GM13976 (cell line): ENCODE data around the gene DTL.

Source experiments
- DNase-seq: peaks from one replicate; pipeline ENCODE4 v3.0.0; 2012; ENCODE audit warnings: low spot score
- in situ Hi-C: fragments of 300-500 bp; cut with MboI; formaldehyde crosslinking; loops from one replicate; pipeline ENCODE4 v1.12.0; 2022; ENCODE audit warnings: low sequenced_read_pairs, mixed read lengths, inconsistent platforms; ENCODE audit not compliant: unreplicated experiment
- TF ChIP-seq, protein P1 (sequence below): IDR thresholded peaks from 2 replicates; pipeline ENCODE4 v1.5.1; 2012; ENCODE audit warnings: borderline replicate concordance, mild to moderate bottlenecking; ENCODE audit not compliant: insufficient read depth; ENCODE audit errors: extremely low read depth, missing control alignments, control extremely low read depth

The DTL gene

DNA sequence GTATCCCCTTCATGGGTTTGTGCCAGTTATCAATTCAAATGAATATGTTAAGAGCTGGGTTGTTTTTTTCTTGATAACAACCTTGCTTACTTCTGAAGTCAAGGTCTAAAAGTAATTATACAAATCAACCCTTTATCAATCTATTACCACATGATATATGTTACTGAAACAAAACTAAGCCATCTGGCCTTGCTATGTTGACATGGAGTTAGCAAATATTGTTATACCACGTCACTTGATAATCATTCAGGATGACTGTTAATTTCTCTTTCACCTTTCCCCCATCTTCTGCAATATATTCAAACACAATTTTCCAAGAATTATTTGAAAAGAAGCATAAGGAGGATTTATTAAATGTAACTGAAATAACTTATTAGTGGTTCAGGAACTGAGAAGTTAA is 72.6 kb downstream of the DTL start:
- in situ Hi-C loops: no loop called here
- no peak for DNase-seq
- TF ChIP-seq, protein P1, sequence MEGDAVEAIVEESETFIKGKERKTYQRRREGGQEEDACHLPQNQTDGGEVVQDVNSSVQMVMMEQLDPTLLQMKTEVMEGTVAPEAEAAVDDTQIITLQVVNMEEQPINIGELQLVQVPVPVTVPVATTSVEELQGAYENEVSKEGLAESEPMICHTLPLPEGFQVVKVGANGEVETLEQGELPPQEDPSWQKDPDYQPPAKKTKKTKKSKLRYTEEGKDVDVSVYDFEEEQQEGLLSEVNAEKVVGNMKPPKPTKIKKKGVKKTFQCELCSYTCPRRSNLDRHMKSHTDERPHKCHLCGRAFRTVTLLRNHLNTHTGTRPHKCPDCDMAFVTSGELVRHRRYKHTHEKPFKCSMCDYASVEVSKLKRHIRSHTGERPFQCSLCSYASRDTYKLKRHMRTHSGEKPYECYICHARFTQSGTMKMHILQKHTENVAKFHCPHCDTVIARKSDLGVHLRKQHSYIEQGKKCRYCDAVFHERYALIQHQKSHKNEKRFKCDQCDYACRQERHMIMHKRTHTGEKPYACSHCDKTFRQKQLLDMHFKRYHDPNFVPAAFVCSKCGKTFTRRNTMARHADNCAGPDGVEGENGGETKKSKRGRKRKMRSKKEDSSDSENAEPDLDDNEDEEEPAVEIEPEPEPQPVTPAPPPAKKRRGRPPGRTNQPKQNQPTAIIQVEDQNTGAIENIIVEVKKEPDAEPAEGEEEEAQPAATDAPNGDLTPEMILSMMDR: no peak

DNA sequence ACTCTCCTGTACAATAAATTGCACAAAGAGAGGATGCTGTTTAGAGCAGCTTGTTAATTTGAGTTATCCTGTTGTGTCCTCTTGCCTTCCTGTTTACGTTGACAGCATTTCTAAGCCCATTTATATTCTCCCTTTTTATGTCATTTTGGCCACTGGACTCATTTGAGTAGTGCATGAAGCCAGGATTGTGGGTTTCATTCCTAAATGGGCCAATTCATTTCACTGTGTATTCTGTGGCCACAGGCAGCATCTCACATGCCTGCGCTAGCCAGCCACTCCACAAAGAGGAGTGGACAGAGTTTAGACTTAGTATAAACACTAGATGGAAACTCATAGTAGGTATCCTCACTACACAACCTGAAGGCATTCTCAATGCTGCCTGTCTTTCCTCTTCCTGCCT is 73.4 kb downstream of the DTL start:
- no peak for DNase-seq
- TF ChIP-seq, protein P1: no peak
- in situ Hi-C loops: no loop called here

DNA sequence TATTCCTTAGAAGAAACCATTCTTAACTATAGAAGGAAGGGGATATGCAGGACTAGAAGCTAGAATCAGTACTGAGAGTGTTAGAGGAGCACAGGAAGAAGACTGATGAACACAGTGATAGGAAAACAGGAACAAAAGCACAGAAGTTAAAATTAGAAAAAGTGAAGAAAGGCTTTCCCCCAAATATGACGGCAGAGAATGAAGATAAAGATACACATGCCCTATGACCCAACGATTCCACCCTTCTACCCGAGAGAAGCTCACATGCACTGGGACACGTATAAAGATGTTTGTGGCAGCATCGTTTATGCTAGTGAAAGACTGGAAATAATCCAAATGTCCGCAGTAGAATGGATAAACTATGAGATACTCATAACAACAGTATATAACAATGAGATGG is 74.2 kb downstream of the DTL start:
- in situ Hi-C loops: no loop called here
- no peak for DNase-seq
- TF ChIP-seq, protein P1: no peak

DNA sequence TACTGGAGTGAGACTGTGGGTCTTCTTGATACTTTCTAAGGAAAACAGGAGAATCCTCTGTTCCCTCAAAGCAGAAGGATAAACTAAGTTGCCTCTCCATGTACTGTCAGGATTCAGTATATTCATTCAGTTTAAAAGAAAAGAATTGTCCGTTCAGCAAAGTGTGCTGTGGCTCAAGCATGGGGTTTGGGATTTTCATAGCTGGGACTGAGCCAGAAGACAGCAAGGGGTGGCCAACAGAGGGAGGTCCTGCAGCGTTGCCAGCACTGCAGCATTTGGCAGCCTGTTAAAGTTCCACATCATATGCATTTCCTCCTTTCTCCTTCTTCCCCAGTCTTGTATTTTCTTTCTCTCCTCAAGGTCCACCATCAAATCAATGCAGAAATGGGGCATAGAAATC is 75.1 kb downstream of the DTL start:
- TF ChIP-seq, protein P1: no peak
- no peak for DNase-seq
- in situ Hi-C loops: no loop called here

DNA sequence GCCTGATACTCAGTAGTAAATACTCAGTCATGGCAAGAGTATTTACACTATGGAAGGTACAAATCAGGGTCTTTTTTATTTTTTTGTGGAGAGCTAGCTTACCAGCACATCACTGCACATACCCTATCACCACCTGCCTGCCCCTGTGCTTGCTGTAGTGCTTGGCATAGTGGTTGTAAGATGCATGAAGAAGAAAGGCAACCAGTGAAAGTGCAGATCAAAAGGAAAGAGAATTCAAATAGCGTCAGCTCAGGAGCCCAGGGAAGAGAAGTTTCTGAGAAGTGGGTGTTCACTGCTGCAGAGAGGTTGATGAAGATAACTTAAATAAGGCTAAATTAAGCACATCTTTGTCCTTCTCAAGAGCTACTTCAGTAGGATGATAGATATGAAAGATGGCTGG is 76.0 kb downstream of the DTL start:
- no peak for DNase-seq
- in situ Hi-C loops: no loop called here
- TF ChIP-seq, protein P1: no peak

DNA sequence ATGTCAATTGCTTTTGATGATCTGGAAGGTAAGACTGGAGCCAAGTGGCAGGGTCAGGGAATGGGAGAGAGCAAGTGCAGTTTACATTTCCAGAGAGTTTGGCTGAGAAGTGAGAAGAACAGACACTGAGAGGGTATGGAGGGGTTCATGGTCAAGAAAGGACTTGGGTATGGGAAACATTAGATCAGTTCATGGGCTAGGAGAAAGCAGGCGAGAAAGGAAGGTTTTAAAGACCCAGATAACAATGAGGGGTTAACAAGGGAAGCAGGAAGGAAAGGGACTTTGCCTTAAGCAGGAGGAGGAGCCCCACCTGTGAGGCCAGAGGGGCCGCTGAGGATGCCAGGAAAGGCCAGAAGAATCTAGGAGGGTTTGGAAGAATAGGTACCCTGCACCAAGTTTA is 78.2 kb downstream of the DTL start:
- TF ChIP-seq, protein P1: no peak
- DNase-seq: no peak
- in situ Hi-C loops: no loop called here
